ENCODE measurements around the gene TRIP13. TPM values are rescaled to one million over a fixed set of nuclear protein-coding genes. Genes with fewer than 3 reads are reported as not detected.
"Not testable (repeated sequence)": the region's sequence is repeated elsewhere in the genome, so short reads cannot be mapped to it uniquely, and the experiment has no call there.

The TRIP13 gene
- total RNA-seq, 1 experiment from 2014 or later, result 80.4 TPM

DNA sequence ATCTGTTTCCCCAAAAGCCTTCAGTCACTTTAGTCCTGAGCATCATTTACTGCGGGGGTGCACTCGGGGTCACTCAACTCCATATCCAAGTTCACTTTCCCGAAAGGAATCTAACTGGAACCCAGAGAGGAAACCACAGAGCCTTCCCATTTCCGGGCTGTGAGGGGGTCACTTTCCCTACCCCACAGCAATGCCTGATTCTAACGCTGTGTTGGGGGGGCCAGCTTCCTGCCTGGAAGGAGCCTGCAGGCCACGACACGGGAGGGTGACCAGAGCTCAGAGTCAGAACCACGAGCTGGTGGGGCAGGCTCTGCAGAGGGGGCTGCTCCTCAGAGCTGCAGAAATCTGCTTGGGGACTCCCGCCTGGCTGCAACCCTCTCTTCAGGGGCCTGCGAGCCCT lies 20.4 kb upstream of the TRIP13 start:
- no peak for DNase-seq (ENCODE audit: low read depth)

DNA sequence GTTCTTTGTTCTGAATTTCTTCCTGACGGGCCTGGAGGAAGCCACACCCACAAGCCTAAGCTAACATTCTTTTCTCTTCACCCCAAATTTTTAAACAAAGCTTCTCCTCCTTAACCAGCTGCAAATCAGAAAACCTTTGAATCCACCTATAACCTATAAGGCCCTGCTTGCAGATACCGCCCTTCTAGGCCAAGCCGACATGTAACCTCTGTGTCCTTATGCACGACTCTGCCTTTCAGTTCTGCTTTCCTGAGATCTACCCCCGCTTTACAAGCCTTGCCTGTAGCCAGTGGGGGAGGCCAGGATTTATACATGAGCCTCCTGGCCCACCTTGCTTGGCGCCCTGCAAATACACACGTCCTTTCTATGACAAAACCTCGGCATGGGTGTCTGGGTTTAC lies 19.4 kb upstream of the TRIP13 start:
- DNase-seq (ENCODE audit: low read depth), result no peak

DNA sequence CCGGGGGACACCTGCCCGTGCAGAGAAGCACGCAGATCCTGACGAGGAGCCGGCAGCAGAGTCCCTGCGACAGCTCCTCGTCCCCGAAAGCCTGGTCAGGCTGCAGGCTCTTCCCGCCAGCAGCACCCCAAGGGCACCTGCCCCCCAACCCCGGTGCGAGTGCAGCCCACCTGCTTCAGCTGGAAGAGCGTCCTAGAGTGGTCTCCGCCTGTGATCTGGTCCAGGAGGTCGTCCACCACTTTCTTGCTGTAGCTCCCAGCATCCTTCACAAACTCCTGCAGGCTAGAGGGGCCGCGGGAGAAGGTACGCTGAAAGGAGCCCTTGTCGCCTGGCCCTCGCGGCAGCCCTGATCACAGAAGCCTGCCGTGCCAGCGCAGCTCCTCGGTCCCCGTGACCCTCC lies 16.8 kb upstream of the TRIP13 start:
- no peak for DNase-seq (ENCODE audit: low read depth)

DNA sequence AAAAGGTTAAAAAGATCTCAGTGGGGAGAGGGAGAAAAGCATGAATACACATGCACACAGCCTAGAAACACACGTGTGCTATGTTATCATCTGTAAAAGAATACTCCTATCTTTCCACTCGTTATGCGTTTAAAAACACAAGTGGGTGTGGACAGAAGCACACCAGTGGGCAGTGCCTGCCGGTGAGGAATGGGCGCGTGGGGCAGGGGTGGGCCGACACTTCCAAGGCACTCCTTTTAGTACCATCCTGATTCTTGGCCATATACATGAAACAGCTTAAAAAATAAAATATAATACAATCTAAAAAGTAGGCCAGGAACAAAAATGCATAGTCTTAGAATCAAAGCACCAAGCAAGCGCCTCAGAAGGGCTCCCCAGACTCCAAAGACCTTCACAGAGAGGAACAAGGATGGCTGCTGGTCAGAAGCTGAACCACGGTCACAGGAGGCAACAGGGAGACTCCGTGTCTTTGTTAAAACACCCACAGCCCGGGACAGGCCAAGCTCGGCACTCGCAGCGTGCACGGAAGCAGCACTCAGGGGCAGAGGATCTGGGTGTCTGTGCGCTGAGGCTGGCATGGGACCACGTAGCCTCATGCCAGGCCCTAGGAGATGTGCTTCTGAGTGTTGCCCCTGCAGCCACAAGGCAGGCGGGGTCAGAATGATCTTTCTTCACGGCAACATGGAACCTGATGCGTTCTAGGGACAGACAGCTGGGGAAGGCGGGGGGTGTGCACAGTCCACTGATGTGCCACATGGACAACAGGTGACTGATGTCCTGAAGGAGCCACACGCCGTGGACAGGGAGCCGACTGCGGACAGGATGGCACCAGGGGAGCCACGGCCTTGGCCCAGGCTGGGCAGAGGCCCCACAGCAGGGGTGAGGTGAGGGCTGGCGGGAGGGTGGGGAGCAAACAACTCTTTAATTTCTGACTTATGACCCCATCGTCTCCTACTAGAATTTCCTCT lies 16.0 kb upstream of the TRIP13 start:
- no peak for DNase-seq (ENCODE audit: low read depth)

DNA sequence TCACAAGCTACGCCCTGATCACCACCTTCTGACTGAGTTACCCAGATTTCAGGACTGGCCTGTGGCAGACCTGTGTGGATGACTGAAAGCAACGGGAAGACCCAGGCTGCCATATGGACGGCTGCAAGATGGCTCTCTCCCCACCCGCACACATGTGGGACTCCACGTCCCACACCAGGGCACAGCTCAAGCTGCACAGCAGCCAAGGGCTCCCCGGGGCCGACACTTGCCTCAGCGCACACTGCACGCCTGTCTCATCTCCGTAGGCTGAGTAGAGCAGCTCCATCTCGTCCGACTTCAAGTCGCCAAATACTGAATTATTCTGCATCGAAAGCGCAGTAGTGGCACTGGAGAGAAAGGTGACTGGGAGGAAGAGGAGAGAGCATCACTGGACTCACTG lies 14.6 kb upstream of the TRIP13 start:
- no peak for DNase-seq (ENCODE audit: low read depth)

DNA sequence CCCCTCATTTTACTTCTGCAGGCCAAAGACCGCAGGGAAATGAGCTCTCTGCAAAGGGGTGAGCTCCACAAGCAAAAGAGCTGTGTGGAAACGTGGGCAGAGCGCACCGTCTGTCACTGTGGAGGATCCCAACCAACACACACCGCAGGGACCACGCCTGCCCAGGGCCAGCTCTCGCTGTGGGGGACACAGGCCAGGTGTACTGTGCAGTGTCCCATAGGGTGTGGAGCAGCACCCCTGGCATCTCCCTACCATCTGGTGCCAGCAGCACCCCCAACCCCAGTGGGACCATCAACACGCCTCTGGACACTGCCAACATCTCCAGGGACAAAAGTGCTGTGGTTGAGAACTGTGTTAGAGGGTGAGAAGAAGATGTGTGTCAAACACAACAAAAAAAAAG lies 14.0 kb upstream of the TRIP13 start:
- DNase-seq (ENCODE audit: low read depth), result not testable (repeated sequence)

DNA sequence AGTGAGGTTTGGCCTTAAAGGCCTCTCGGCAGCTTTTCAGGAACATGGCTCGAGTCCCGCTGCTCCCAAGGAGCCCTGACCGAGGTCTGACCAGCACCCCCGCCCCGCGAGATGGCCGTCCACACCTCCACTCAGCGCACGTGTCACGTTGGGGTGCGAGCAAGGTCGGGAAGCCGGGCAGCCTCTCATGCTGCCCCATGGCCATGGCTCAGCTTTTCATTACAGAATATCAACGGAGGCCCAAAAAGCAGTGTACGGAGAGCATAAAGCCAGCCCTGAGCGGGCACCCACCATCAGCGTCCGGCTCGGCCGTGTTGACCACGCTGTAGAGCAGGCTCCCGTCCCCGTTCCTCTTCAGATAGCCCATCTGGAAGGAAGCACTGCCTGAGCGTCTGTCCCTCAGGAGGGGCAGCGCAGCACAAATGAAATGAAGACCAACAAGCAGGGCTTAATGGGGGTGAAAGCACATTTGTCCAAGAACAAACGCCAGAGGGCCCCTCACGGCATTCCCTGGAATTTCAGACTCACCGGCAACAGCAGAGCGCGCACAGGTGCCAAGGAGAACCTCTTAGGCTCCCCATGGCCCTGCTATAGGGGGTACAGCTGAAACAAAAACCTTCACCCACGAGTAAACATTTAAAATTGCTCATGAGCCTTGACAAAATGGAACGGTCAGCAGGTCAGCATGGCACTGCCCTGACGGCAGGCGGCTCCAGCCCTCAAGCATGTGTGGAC lies 11.7 kb upstream of the TRIP13 start:
- no peak for DNase-seq (ENCODE audit: low read depth)

DNA sequence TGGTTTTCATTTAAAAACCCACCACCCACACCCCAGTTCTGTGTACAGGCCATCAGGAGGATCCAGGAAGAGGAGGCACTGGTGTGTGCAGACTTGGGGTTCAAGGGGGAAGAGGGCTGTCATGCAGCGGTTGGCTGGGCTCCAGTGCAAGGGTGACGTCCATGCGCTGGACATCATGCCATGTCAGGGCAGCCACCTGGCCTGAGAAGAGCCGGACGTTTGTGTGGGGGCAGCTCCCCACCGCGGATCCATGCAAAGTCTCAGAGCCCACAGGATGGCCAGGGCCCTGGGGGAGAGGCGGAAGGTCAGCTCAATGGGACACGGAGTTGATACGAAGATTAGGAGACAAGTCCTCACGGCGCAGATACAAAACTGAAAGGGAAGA lies 11.1 kb upstream of the TRIP13 start:
- no peak for DNase-seq (ENCODE audit: low read depth)

DNA sequence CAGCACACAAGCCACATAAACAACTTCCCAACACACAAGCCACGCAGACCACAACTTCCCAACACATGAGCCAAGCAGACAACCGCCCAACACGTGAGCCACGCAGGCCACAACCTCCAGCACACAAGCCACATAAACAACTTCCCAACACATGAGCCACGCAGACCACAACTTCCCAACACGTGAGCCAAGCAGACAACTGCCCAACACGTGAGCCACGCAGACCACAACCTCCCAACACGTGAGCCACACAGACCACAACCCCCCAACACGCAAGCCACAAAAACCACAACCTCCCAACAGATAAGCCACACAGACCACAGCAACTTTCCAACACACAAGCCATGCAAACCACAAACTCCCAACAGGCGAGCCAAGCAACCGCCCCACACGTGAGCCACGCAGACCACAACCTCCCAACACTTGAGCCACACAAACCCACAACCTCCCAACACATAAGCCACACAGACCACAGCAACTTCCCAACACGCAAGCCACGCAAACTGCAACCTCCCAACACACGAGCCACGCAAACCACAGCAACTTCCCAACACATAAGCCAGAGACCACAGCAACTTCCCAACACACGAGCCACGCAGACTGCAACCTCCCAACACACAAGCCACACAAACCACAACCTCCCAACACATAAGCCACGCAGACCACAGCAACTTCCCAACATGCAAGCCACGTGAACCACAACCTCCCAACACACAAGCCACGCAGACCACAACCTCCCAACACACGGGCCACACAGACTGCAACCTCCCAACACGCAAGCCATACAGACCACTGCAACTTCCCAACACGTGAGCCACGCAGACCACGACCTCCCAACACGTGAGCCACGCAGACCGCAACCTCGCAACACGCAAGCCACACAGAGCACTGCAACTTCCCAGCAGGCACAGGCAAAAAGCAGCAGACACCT lies 10.2 kb upstream of the TRIP13 start:
- no peak for DNase-seq (ENCODE audit: low read depth)

DNA sequence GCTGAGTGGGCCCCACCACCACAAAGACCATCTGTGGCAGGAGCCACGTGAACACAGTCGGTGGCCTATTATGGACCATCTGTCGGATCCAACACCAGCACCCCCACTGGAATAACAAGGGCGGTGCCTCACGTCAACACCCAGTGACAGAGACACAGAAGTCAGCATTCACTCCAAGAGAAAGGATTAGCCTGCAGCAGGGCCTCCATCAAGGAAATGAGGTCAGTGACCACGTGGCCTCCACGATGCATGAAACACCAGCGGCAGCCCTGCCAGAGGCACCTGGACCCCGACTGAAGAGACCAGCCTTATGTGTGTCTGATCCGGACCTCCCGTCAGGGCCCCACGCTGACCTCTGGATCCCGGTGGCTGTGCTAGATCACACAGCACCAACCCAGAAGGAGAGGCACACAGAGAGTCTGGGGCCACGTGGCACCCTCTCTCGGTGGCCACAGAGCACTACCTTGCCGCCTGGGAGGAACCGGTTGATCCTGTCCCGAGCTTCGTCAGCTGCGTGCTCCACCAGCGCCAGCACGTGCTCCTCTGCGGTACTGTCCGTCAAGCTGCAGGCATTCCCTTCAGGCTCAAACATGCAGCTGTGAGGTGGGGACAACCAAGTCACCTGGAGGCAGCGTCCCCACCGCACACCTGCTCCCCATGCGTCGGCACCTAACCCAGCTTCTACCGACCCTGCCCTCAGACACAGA lies 9.1 kb upstream of the TRIP13 start:
- no peak for DNase-seq (ENCODE audit: low read depth)

DNA sequence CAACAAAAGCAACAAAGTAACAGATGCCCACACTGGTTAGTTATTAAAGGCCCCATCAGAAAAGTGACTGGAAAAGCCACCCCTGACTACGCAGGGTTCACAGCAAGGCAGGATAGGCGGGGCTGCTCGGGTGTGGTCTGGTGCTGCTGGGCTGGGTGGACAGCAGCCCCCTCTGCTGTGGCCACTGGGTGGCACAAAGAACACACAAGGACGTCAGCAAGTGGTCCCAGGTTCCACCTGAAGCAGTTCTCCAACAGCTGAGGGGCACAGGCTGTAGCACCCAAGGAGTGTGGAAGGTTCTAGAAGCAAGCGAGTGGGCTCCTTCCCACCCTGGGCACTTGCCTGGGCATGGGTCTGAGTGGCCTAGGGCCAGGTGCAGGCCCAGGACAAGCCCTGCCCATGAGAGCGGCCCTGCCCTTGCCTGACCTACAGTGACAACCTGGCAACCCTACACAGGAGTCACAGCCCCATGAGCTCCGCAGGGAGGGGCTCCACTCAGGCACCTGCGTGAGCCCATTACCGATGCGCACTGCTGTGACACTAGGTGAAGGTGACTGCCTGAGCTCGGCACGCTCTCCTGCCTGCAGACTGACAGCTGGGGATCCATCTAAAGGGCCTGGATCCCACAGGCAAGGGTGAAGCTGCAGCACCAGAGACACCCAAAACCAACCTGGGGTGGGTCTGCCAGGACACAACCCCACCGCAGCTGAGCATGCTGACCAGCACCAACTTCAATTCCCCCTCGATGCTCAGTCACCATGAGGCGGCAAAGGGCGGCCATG lies 8.1 kb upstream of the TRIP13 start:
- DNase-seq (ENCODE audit: low read depth), result no peak

DNA sequence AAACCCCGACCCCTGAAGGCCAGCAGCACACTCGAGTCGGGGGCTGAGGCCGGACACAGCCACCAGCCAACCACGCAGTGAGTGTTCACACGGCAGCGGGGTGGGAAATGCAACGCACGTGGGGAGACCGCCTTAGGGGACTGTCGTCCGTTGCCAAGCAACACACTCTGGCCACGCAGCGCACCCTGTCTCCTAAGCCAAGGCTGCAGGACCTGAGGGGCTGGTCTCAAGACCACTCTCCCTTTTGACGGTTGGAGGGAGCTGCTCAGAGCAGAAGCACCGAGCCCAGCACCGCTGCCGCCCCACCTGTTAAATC lies 7.6 kb upstream of the TRIP13 start:
- DNase-seq (ENCODE audit: low read depth), result no peak

DNA sequence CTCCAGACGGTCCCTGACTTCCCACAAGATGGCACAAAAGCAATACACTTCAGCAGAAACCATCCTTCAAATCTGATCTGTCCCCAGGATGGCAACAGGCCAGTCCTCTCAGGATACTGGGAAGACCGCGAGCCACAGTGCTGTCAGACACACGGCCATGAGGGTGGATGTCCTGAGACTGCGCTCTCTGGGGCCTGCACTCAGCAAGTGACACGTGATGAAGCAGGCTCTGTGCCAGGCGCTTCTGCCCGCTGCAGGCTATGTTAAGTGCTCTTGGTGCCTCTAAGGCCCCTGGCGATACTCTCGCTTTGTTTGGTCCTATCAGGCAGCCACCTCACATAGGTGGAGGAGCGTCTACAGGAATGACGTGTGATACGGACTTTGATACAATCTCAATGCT lies 7.2 kb upstream of the TRIP13 start:
- no peak for DNase-seq (ENCODE audit: low read depth)

DNA sequence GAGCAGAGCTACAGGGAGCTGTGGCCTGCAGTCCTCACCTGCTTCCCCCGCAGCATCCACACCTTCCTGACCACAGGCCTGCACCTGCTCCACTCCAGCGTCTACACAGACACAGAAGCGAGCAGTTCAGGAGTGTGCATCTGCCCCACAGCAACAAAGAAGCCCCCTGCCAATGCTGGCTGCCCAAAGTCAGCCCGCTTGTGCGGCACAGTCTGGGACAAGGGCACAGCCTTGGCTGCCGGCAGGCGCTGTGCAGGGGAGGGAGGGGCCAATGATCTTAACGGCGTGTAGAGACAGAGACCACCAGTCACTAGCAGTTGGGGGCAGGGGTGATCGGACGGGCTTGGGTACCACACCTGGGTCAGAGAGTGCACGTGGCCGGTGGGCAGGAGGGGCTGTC lies 6.6 kb upstream of the TRIP13 start:
- no peak for DNase-seq (ENCODE audit: low read depth)

DNA sequence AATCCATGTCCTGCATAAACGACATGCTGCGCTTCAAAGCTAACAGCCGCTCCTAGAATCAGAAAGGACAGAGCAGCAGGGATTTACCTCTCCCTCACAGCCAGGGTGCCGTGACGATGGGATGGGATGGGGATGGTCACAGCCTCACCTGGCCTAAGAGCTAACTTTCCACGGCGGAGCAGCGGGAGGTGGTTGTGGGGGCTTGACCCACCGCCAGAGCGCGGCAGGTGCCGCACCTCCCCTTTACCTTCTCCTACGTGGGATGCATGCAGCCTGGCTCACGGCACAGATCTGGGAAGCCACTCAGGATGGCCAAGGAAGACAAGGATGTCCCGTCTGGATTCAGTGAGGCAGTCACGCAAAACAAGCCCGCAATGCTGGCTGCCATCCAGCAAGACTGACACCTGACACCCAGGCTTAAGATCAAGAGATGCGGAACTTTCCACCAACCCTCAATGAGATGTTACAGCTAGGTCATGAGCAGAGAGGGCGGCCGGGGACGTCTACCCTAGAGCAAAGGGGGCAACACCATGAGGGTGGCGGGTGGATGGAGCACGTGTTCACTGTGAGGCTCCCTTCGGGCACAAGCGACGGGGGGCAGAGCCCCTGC lies 5.9 kb upstream of the TRIP13 start:
- no peak for DNase-seq (ENCODE audit: low read depth)

DNA sequence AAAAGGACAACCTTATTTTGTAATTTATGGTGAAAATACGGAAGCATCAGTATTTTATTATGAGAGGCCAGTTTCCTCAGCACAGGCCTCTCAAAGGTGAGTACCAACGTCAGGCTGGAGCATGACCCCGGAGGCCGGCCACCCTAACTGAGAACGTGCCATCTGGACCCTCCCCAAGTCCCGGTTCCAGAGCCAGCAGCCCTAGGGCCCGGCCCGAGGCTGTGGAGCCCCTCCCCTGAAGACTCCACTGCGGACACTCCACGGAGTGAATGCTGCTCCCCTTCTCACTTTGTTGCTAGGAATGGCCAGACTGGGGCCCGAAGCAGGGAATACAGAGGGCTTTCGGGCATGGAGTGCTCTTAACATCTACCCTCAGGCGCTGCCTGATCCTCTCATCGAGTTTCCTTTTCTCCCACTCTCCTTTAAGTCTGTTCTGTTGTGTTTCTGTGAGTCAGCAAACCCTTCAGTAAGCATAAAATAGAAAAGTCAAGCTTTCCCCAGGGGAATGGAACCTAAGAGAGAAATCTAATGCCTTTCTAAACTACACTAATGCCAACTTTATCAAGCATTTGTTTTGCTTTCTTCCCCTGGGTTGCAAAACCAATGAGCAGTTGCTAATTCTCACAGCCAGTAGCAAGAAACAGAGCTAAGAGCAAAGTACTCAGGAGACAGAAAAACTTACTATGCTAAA lies 4.6 kb upstream of the TRIP13 start:
- DNase-seq (ENCODE audit: low read depth), result no peak

DNA sequence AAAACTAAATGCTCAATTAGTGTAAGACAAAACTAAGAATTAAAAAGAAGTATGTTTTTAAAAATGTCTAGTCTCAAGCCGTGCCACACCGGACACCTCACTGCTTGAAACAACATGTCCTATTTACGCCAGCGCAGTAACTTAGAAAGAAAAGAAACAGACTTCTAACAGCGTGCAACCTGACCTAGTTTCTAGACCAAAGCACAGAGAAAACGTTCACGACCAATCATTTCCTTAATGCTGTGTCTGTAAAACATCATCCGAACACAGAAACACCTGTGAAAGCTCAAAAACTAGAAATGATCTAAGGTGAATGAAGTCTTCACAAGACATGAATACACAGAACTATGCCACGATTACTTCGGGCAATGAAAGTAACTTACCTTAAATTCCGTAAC lies 4.0 kb upstream of the TRIP13 start:
- no peak for DNase-seq (ENCODE audit: low read depth)

DNA sequence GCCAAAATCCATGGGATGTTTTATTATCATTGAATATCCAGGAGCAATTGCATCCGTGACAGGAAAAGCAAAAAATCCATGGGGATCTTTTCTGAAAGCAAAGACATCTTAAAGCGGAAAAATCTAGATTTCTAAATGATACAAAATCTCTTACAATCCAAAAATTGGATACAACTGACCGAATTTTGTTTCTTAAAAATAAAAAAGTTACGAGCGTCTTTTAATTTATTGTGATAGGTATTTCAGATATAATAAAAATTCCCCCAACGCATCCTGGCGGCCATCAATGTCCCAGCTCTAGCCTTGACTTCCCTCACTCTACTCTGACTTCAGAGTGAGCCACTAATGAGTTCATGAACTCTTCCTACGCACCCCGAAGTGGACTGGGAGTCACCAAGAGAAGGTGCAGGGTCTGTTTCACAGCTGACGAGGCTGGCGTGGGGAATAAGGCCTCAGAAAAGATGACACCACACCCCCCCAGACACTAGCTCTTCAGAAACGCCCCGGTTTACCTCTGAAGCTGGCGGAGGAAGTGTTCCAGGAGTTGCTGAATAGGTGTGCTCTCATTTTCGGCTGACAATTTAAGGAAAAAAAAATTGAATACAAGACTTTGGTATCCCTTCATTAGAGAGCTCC lies 3.5 kb upstream of the TRIP13 start:
- DNase-seq (ENCODE audit: low read depth), result no peak

DNA sequence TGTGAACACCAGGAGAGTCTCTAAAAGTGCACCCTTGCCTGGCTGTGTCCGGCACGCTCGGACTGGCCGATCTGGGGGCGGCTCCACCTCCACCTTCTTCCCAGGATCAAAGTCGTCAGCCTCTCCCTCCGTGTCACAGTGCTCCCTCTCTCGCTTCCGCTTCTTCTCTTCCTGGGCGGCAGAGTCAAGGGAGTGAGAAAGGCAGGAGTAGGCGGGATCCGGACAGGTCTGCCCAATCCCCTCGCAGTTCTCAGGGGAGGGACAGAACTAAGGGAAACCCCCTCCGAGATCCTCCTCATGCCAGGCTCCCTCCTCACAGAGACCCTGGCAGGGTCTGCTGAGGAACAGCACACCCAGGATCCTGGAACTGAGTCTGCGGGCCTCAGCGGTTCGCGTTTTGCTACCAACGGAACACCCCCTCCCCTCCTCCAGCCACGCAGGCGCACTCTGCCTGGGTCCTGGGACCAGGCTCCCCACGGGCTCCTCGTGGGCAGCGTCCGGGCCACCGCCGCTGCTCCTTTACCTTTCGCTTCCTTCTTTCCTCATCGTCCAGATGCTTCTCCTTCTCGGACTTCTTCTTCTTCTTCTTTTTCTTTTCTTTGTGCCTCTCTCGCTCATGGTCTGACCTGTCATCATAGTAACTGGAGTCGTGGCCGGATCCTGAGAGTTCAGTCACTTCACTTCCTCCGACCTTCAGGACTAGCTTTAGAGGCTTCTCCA lies 1.4 kb upstream of the TRIP13 start:
- DNase-seq (ENCODE audit: low read depth), result peak; percentile 42

Measured in RPMI7951 (cell line).